Fibroblast of skin of right biceps (primary cell): ENCODE measurements around the gene ANXA1.

ENCODE experiments used
- DNase-seq: peaks from one replicate; pipeline ENCODE4 v3.0.0-alpha.2; 2013

The ANXA1 gene

GRCh38 chr9:73141282-73141681 lies 10.4 kb upstream of the ANXA1 start:
- no peak for DNase-seq

- DNase-seq: peak; percentile 91
These were observed 7.8 kb upstream of the ANXA1 start for GRCh38 chr9:73143711-73144328.

- DNase-seq: no peak
These were observed 5.4 kb upstream of the ANXA1 start for GRCh38 chr9:73146111-73146815.

- DNase-seq: peak; percentile 54
These were observed 3.2 kb upstream of the ANXA1 start for GRCh38 chr9:73148447-73148937.

- DNase-seq: peak; percentile 91
These were observed 2.1 kb upstream of the ANXA1 start for GRCh38 chr9:73149371-73150067.

GRCh38 chr9:73152543-73152844 lies 829 bp downstream of the ANXA1 start:
- DNase-seq: peak; percentile 87

- DNase-seq: peak; percentile 53
These were observed 1.3 kb downstream of the ANXA1 start for GRCh38 chr9:73152953-73153352.

- peak; percentile 53 for DNase-seq
These were observed 2.1 kb downstream of the ANXA1 start for GRCh38 chr9:73153793-73154227.

- DNase-seq: no peak
These were observed 2.6 kb downstream of the ANXA1 start for GRCh38 chr9:73154271-73154670.

GRCh38 chr9:73154722-73155121 lies 3.1 kb downstream of the ANXA1 start:
- peak; percentile 33 for DNase-seq

GRCh38 chr9:73155377-73155776 lies 3.7 kb downstream of the ANXA1 start:
- DNase-seq: no peak

- no peak for DNase-seq
These were observed 4.6 kb downstream of the ANXA1 start for GRCh38 chr9:73155968-73156864.

- no peak for DNase-seq
These were observed 5.2 kb downstream of the ANXA1 start for GRCh38 chr9:73156865-73157187.

- no peak for DNase-seq
These were observed 6.1 kb downstream of the ANXA1 start for GRCh38 chr9:73157811-73158210.

GRCh38 chr9:73158723-73159122 lies 7.1 kb downstream of the ANXA1 start:
- no peak for DNase-seq

- no peak for DNase-seq
These were observed 9.2 kb downstream of the ANXA1 start for GRCh38 chr9:73160868-73161267.

GRCh38 chr9:73162987-73163768 lies 11.5 kb downstream of the ANXA1 start:
- no peak for DNase-seq

- DNase-seq: no peak
These were observed 14.2 kb downstream of the ANXA1 start for GRCh38 chr9:73165911-73166310.

- no peak for DNase-seq
These were observed 14.8 kb downstream of the ANXA1 start for GRCh38 chr9:73166468-73166867.

GRCh38 chr9:73167614-73168013 lies 15.9 kb downstream of the ANXA1 start:
- DNase-seq: no peak

- DNase-seq: no peak
These were observed 16.8 kb downstream of the ANXA1 start for GRCh38 chr9:73168298-73168934.
